GM21576 (cell line): ENCODE data around the gene SAFB.
A peak's percentile ranks its signal among the peaks of the same experiment; 100 is the strongest.

Experiments used
- ATAC-seq: cut with Tn5 transposase; IDR thresholded peaks from one replicate; pipeline ENCODE4 v1.9.1; 2021; ENCODE audit warnings: mild to moderate bottlenecking, moderate library complexity; ENCODE audit not compliant: unreplicated experiment

The SAFB gene

DNA sequence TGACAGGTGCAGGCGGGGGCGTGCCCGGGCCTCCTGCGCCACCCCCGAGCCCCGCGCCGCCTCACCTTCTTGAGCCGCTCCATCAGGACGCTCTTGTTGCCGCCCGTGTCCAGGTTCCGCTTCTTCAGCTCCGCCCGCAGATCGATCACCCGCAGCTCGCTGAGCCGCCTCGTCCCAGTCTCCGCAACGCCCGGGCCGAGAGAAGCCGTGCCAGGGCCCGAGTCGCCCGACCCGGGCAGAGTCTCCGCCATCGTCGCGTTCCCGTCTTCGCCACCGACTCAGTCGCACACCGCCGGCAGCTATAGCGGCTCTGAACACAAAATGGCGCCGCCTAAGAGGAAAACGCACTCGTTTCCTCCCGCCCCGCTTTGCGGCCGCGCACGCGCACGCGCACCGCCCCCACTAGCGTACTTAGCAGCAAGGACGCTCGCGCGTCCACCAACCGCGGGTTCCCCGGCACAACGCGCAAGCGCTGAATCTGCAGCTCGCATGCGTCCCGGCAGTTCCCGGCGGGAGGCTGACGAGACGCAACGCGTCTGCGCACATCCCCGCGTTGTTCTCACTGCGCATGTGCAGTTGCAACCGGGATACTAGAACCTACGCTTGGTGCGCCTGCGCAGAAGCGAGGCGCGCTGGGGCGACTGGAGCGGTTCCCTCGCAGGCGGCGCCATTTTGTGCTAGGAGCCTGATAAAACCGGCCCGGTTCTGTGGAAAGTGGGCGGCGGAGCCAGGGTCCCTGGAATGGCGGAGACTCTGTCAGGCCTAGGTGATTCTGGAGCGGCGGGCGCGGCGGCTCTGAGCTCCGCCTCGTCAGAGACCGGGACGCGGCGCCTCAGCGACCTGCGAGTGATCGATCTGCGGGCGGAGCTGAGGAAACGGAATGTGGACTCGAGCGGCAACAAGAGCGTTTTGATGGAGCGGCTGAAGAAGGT is at the start of gene SAFB, which contains the start of gene SAFB2:
Gene SAFB, plus strand, starts transcription at position 619 of the 932 bp plus-strand sequence. Its CDS starts 123 bp downstream, at position 742.
Gene SAFB2, minus strand, starts transcription at position 312 of the 932 bp plus-strand sequence. Its CDS starts 61 bp downstream, at position 251.
- ATAC-seq, result peak; percentile 76

DNA sequence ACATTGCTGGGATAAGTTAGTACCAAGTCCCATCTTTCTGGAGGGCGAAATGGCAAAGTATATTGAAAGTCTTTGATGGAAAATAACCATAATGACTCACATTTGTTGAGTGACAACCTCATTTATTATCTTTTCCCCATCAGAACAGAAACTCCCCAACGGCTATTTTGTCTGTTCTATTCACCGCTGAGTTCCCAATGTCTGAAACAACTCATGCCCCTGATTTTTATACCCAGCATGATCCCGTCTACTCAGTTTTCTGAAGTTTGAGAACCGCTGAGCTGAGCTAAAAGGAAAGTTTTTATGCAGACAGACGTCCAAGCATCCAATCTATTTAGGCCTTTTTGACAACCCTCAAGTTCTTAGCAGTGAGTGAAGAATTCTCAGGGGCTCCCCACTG is 47.3 kb upstream of the SAFB start:
- ATAC-seq, result no peak

DNA sequence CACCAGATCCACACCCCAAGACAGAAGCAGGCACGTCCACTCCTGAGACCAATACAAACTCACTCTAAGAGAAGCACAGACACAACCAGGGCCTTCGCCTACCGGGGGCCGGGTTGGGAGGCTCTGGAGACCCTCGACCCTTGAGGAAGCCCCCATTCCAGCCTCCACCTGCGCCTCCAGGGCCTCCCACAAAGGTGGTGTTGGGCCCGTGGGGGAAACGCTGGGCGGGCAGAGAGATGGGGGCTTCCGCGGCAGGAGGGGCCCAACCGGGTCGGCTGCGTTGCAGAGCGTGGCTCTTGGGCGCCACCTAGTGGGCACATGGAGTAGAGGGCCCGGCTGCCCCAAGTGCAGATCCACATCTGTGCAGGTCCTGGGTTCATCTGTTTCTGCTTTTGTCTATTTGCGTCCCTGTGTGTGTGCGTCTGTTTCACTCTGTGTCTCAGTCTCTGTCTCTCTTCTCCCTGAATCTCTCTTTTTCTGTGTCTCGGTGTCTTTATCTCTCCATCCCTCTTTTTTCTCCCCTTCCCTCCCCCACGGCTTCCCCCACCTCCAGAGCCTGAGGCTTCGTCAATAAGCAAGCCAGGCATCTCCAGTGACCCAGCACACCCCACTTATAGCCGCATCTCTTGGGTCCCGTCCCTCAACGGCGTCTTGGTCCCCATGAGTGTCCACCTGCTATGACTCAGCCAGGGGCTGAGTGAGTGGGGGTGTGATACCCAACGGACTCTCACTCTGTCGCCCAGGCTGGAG is 44.6 kb upstream of the SAFB start:
- ATAC-seq, result no peak

DNA sequence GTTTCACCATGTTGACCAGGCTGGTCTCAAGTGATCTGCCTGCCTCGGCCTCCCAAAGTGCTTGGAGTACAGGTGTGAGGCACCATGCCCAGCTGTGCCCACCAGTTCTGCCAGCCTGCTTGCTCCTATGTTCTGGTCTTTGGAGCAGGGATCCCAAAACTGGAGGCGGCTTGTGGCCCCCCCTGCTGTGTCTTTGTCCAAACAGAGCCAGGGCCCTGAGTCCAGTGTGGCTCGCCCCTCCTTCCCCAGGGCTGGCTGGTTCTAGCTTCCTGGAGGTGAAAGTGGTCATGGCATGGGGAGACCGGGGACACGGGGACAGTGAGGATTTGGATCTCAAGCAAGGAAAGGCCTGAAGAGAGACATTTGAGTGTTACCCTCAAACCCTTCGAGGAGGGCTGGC is 43.6 kb upstream of the SAFB start:
- no peak for ATAC-seq

DNA sequence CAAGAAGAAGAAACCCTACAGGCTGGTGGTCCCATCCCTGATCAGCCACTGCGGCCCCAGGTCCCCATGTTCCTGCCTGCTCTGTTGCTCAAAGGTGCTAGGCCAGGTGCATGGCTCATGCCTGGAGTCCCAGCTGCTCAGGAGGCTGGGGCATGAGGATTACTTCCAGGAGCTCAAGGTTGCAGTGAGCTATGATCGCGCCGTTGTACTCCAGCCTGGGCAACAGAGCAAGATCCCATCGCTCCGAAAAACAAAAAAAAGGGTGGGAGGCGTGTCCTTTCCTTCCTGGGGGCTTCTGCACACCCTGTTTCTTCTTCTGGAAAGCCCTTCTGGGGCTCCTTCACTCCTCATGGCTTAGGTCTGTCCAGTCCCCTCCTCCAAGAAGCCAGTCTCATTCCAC is 43.2 kb upstream of the SAFB start:
- ATAC-seq, result no peak

DNA sequence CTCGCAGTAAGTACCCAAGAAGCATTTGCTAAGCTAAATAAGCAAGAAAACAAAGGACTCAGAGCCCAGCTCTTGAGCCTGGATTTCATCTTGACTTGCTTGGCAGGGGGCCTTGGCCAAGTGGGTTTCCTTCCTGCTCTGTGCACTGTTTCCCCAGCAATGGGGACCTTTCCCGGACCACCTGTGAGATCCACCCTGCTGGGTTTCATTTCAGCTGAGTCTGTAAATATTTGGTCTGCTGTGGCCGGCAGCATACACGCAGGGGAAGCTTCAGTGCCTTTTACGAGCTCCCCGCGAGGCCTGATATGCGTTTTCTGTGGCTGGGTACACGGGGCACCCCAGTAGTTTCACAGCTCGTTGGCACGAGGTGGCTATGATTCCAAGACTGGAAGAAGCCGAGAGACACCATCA is 42.7 kb upstream of the SAFB start:
- ATAC-seq, result no peak

DNA sequence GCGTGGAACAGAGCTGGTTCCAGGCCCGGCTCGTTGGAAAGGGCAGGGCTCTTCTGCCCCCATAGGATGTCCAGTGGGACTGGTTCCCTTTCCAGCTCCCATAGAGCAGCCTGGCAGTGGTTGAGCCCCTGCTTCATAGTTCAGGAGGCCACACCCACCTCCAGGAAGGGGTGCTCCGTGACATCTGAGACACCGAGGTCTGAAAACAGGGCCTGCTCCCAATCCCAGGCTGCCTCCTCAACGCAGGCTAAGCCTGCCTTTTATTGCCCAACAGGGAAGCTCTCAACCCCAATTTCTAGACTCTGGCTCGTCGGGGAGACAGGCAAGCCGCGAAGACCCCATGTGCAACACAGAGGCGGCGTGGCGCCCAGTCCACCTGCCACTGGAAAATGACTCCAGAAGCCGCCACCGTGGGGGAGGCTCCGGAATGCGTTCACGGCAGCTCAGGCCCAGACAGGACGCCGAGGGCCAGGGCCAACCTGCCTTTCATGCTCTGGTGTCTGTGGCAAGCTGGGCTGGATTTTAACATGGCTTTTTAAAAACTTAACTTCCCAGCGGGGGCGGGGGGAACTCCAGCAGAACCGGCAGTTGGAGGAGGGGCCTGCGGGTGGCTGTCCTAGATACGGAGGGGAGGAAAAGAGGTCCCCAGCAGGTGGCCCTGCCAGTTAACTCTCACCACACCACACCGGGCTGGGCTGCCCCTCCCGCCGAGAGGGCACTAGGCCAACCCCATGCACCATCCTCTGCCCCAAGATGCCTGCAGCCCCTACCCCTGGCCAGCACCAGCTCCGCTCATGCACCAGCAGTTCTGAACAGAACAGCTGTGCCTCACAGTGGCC is 37.2 kb upstream of the SAFB start:
- no peak for ATAC-seq

DNA sequence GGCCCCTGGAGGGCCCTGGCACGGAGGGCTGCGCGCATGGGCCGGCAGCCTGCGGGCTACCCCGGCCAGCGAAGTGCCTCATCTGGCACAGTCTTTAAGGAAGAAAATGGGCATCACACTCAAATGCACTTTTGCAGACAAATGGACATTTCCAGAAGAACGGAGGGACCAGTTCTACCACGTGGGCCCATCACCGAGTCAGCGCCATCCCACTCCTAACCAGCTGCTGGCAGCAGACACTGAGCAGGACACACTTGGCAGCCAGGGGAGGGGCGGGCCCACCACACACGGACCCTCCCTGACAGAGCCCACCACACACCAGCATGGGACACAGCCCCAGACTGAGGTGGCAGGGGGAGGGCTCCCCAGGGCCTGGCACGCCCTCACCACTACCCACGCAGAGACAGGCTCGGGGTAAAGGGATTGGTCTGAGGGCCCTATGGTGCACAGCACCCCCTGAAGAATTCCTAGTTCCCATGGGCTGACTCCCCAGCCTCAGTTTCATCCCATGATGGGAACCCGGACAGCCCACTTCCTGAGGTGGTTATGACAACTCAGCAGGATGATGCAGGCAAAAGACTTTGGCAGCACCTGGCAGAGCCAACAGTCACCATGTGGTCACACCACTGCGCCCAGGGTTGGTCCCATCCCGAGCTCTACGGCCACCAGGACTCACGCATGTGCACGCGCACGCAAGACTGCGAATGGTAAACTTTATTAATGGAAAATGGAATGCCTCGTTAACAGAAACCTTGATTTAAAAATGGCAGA is 36.4 kb upstream of the SAFB start:
- no peak for ATAC-seq

DNA sequence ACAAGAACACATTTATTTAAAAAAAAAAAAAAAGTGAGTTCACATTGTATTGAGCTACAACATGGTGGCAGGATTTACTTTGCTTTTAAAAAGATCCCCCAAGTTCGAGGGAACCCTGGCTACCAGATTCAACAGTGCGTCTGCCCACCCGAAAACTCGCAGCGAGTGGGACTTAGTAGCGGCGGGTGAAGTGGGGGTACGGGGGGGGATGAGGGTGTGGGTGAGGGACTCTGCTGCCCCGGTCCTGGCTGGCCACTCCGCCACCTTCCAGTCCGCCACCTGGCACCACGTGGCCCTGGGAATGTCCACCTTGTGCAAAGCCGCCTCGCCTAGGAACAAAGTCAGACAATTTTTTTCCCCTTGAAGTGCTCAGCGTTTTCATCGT is 35.8 kb upstream of the SAFB start:
- ATAC-seq, result no peak

DNA sequence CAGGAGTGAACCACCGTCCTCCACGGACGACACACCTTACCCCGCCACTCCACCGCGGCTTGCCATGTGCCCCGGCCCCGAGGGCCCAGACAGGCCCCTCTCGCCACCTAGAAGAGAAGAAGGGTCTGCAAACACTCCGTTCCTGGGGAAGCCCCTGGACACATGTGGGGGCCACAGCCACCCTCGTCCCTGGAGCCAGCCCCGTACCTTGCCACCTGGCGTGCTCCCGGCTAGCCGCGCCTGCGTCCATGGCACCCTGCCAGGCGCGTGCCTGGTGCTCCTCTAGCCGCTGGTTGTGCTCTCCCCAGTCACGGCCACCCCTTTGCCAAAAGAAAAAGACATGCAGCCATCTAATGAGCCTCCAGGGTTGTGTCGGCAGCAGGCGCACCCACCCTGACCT is 35.2 kb upstream of the SAFB start:
- ATAC-seq, result no peak

DNA sequence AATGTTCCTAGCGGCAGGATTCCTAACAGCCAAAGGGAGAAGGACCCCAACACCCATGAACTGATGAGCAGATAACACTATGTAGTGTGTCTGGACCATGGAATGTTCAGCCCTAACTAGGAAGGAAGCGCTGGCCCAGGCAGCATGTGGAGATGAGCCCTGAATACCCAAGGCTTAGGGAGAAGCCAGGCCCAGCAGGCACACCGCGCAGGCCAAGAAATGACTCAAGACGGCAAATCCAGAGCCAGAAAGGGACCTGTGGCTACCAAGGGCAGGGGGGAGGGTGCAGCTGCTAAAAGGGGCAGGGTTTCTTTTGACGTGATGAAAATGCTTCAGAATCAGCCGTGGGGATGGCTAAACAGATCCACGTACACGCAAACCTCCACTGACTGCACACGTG is 34.4 kb upstream of the SAFB start:
- ATAC-seq, result no peak

DNA sequence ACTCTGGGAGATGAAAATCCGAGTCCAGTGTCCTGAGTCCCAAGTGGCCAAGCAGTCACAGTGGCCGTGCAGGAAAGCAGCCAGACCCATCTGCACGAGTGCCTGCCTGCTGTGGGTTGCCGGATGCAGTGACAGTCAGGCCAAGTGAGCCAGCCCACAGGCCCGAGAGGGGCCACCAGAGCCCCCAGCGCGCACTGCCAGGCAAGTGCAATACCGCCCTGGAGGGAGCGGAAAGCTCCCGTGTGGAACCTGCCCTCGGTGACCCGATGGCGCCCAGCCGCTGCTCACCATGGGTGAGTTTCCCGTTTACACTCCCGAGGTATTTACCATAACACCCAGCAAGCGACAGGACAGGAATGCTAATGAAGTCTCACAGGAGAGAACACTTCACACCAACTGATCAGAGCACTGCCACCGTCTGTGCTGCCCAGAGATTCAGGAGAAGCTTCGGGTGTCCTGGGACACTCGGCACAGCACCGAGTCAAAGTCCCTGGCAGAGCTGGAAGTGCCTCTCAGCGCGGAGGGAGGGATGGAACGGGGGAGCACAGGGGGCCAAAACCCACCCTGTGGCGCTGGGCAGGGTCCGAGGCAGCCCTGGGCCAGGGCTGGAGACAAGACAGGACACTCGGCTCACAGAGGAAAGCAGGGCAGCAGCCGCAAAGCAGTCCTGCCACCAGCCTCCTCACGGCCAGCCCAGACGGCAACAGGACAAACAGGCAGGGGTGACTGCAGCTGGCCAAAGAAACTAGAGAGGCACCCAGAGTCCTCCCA is 33.8 kb upstream of the SAFB start:
- no peak for ATAC-seq

DNA sequence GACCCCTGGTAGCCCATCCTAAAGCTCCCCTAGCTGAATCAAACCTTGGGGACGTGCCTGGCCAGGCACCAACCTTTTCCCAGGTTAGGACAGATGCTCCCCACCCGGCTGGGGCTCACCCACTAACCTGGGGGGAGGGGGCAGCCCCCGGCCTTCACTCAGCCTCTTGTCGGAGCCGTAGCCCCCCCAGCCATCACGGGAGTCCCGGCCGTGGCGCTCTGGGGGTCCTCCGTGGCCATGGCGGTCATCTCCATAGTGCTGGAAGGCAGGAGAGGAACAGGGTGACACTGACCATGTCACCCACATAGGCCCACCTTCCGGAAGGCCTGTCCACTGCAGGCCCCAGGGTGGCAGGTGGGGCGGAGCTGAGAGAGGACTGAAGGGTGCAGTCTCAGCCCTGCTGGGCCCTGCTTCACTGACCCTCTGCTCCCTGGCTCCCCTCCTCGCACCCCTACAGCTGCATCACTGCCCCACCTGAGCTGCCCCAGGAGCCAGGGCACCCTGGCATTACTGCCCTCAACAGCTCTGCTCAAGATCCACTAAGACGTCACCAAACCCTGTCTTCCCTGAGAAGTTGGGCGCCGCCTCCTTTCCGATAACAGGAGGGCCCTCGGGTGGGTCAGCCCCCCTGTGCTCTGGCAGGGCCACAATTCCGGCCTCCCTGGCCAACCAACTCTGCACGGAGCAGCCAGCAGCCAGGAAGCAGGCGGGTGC is 32.6 kb upstream of the SAFB start:
- no peak for ATAC-seq

DNA sequence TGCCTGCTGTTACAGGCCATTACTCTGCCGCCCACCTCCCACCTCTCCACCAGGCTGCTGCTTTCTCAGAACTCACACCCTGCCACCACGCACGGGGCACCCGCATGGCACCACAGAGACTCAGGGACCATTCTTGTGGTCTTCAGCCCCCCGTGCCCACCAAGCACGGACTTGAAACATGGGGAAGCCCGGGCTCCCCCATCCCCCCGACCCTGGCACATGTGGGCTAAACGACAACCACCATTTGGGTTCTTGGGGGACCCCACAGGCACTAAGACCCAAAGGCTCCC is 32.1 kb upstream of the SAFB start:
- ATAC-seq, result no peak

DNA sequence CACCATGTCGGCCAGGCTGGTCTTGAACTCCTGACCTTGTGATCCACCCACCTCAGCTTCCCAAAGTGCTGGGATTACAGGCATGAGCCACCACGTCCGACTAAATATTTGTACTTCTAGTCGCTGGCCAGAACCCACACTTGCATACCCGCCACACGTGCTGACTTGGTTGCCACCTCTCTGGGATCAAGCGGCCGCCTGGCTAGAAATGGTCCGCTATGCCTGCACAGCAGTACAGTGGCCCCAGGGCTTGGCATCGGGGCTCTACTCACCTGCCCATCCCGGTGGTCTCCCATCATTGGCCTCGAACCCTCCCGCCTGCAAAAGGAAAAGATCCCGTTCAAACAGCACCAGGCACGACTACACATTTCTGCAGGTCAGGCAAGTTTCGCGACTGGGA is 31.4 kb upstream of the SAFB start:
- no peak for ATAC-seq

DNA sequence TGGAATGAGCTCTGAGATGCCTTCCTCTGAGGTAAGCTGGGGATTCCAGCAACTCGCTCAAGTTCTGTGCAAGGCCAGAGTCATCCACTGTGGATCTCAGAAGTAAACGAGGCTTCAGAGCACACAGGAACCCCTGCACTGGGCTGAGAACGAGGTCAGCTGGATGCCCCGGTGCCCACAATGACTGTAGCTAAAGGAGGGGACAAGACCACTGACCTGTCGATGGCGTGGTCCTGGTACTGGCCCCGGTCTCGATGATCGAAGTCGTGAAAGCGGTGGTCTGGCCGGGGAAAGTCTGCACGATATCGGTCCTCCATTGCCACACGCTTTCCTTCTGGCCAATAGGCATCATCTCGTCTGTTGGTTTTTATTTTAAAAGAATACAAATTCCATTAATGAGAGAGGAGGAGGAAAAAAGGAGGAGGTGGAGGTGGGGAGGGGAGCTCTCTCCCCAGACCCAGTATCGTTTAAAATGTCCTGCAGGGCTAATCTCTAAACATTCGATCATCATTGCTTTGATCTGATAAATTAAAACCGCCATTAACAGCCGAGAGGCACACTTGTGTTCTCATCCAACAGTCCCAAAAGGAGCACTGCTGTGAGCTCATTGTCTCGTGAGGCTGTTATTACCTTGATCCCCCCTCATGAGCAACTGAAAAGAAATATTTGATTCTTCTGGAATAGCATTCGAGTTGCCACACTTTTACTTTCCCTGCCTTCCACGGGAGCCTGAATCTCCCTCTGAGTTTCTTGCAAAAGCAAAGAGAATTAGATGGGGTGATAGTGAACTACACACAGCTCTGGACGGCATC is 30.1 kb upstream of the SAFB start:
- no peak for ATAC-seq

DNA sequence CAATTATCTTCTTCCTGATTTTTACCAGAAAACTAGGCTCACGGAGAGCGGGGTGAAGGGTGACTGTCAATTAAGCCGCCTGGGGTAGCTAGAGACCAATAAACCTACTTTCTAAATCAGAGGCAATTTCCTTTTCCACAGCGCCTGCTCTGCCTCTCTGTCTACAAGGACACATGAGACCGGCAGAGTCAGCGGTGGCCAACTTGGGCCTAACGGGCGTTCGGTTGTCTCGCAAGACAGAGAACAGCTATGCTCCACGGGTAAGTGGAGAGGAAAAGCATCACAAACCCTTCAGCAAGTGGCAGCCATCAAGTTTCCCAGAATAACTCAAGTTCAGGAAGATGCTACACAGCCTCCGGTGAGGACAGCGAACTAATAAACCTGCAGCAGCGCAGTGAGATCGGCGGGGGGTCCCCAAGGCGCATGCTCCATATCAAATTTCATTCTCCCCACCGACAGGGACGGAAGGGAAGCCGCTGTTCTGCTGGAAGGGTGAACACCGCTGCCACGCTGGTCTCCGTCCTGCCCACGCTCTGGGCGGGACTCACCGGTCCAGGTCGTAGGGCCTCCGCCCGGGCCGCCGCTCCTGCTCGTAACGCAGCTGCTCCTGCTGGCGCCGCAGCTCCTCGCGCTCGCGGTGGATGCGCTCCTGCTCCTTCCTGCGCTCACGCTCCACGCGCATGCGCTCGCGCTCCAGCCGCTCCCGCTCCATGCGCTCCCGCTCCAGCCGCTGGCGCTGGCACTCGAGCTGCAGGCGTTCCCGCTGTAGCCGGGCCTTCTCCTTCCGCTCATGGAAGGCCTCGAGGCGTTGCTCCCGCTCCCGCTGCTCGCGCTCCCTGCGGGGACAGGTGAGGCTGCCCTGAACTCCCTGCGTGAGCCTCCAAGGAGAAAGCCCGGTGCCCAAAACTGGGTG is 29.3 kb upstream of the SAFB start:
- no peak for ATAC-seq
